Measurements from ENCODE around the gene MACO1.

The MACO1 gene

GRCh38 chr1:25548601-25549000 is 117.9 kb downstream of the MACO1 start:
- TF ChIP-seq, protein P1, sequence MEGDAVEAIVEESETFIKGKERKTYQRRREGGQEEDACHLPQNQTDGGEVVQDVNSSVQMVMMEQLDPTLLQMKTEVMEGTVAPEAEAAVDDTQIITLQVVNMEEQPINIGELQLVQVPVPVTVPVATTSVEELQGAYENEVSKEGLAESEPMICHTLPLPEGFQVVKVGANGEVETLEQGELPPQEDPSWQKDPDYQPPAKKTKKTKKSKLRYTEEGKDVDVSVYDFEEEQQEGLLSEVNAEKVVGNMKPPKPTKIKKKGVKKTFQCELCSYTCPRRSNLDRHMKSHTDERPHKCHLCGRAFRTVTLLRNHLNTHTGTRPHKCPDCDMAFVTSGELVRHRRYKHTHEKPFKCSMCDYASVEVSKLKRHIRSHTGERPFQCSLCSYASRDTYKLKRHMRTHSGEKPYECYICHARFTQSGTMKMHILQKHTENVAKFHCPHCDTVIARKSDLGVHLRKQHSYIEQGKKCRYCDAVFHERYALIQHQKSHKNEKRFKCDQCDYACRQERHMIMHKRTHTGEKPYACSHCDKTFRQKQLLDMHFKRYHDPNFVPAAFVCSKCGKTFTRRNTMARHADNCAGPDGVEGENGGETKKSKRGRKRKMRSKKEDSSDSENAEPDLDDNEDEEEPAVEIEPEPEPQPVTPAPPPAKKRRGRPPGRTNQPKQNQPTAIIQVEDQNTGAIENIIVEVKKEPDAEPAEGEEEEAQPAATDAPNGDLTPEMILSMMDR (IDR thresholded peaks at IDR 0.05; ENCODE audit: control extremely low read depth, extremely low read depth, low read depth, missing control alignments): no peak
- ChIA-PET POLR2A (interaction anchor here (0.6 kb wide), 1 partner anchor 116 kb away, joined by 3 read pairs; no protein-coding TSS in a partner anchor), CTCF (interaction anchor here (0.7 to 2.6 kb wide), 8 partner anchors 10 to 261 kb away, joined by 3 to 9 read pairs (median 4); no protein-coding TSS in a partner anchor)
- no peak for DNase-seq (ENCODE audit: extremely low spot score)

- TF ChIP-seq, protein P1 (IDR thresholded peaks at IDR 0.05; ENCODE audit: control extremely low read depth, extremely low read depth, low read depth, missing control alignments): no peak
- ChIA-PET POLR2A (no interaction called here), CTCF (interaction anchor here (0.7 to 2.6 kb wide), 9 partner anchors 11 to 260 kb away, joined by 3 to 9 read pairs (median 4); no protein-coding TSS in a partner anchor)
- peak; percentile 92 for DNase-seq (ENCODE audit: extremely low spot score)
These were observed 118.8 kb downstream of the MACO1 start for GRCh38 chr1:25549273-25550154.
